Astrocyte (in vitro differentiated cells and primary cell): ENCODE measurements around the gene FBLN2. TPM values are rescaled to one million over a fixed set of nuclear protein-coding genes. Genes with fewer than 3 reads are reported as not detected.

Source experiments
- DNase-seq: peaks from one replicate; pipeline ENCODE4 v3.0.0-alpha.2; 2010; ENCODE audit warnings: low read depth
- FAIRE-seq: peaks from 2 replicates; lab custom pipeline; 2011; peaks lifted over from hg19 to GRCh38; lab: Jason Lieb, UNC
- H2AFZ ChIP-seq: 2 replicates; pipeline ENCODE4 v1.6.0; 2012; ENCODE audit warnings: low read depth, low read length, inconsistent platforms
- H3K27ac ChIP-seq: 2 replicates; pipeline ENCODE4 v1.5.1; 2011; ENCODE audit warnings: low read depth, low read length, inconsistent platforms
- H3K27me3 ChIP-seq: 2 replicates; pipeline ENCODE4 v1.6.0; 2011; ENCODE audit warnings: low read length, inconsistent platforms; ENCODE audit not compliant: insufficient read depth
- H3K36me3 ChIP-seq: 2 replicates; pipeline ENCODE4 v1.5.1; 2011; ENCODE audit warnings: low read length, inconsistent platforms; ENCODE audit not compliant: insufficient read depth
- H3K4me1 ChIP-seq: 2 replicates; pipeline ENCODE4 v1.5.1; 2011; ENCODE audit warnings: low read length, inconsistent platforms; ENCODE audit not compliant: insufficient read depth
- H3K4me2 ChIP-seq: 2 replicates; pipeline ENCODE4 v1.6.0; 2012; ENCODE audit warnings: low read length, inconsistent platforms
- H3K4me3 ChIP-seq: 2 replicates; pipeline ENCODE4 v1.5.1; 2011; ENCODE audit warnings: low read depth, mild to moderate bottlenecking, low read length, inconsistent platforms; ENCODE audit not compliant: insufficient read depth
- H3K79me2 ChIP-seq: 2 replicates; pipeline ENCODE4 v1.6.0; 2012; ENCODE audit warnings: mild to moderate bottlenecking, low read length, inconsistent platforms; ENCODE audit not compliant: insufficient read depth
- H3K9ac ChIP-seq: 2 replicates; pipeline ENCODE4 v1.6.0; 2012; ENCODE audit warnings: mild to moderate bottlenecking, low read length, inconsistent platforms
- H3K9me3 ChIP-seq: 2 replicates; pipeline ENCODE4 v1.5.1; 2012; ENCODE audit warnings: low read depth, mild to moderate bottlenecking, low read length, inconsistent platforms; ENCODE audit not compliant: insufficient read depth
- H4K20me1 ChIP-seq: 2 replicates; pipeline ENCODE4 v1.6.0; 2012; ENCODE audit warnings: low read length, inconsistent platforms; ENCODE audit not compliant: insufficient read depth
- H3K27ac Mint-ChIP-seq: one replicate; pipeline ENCODE4 v1.8.0; 2021; ENCODE audit warnings: mild to moderate bottlenecking, mixed read lengths; ENCODE audit not compliant: unreplicated experiment
- H3K27me3 Mint-ChIP-seq: one replicate; pipeline ENCODE4 v1.8.0; 2021; ENCODE audit warnings: low read depth, mixed read lengths; ENCODE audit not compliant: unreplicated experiment
- H3K36me3 Mint-ChIP-seq: one replicate; pipeline ENCODE4 v1.8.0; 2021; ENCODE audit warnings: low read depth, mixed read lengths; ENCODE audit not compliant: unreplicated experiment
- H3K4me1 Mint-ChIP-seq: one replicate; pipeline ENCODE4 v1.8.0; 2021; ENCODE audit warnings: low read depth, mixed read lengths; ENCODE audit not compliant: unreplicated experiment
- H3K4me3 Mint-ChIP-seq: one replicate; pipeline ENCODE4 v1.8.0; 2021; ENCODE audit warnings: mild to moderate bottlenecking, moderate library complexity, mixed read lengths; ENCODE audit not compliant: unreplicated experiment
- H3K9me3 Mint-ChIP-seq: one replicate; pipeline ENCODE4 v1.8.0; 2021; ENCODE audit warnings: mild to moderate bottlenecking, mixed read lengths; ENCODE audit not compliant: unreplicated experiment
- CTCF ChIP-seq: IDR thresholded peaks from 2 replicates; pipeline ENCODE4 v1.5.1; 2011; ENCODE audit warnings: low read depth, mild to moderate bottlenecking, inconsistent platforms, low read length, moderate library complexity; ENCODE audit not compliant: insufficient read depth
- EZH2 ChIP-seq: IDR thresholded peaks from 2 replicates; pipeline ENCODE4 v1.6.1; 2012; ENCODE audit warnings: mild to moderate bottlenecking, low read length, inconsistent platforms; ENCODE audit not compliant: insufficient read depth
- total RNA-seq: library from RNA; stranded (reverse); gene quantifications from 2 replicates; pipeline ENCODE4 v1.2.1, GENCODE V29; 2021

The FBLN2 gene
- total RNA-seq, 1 donor from 2014 or later = 36.6 TPM

- Histone ChIP-seq H3K4me1 (no peaks in the 10 kb centered on the region), H3K4me2 (no peak overlapping the region), H3K79me2 (no peaks in the 10 kb centered on the region), H3K4me3 (no peak overlapping the region), H2AFZ (no peak overlapping the region), H3K27me3 (peaks cover 13% of the 10 kb centered on the region), H3K9ac (no peak overlapping the region), H3K36me3 (no peaks in the 10 kb centered on the region), H4K20me1 (no peaks in the 10 kb centered on the region), H3K9me3 (no peaks in the 10 kb centered on the region), H3K27ac (no peak overlapping the region)
- Mint-ChIP-seq H3K36me3 (no peaks in the 10 kb centered on the region), H3K4me3 (no peak overlapping the region), H3K9me3 (no peaks in the 10 kb centered on the region), H3K27ac (no peak overlapping the region), H3K27me3 (peaks cover 30% of the 10 kb centered on the region), H3K4me1 (no peaks in the 10 kb centered on the region)
- TF ChIP-seq EZH2 (no peak), CTCF (no peak)
- no peak for FAIRE-seq
- no peak for DNase-seq
Measured at GRCh38 chr3:13665582-13666226, 116.8 kb downstream of the FBLN2 start.

- TF ChIP-seq EZH2 (no peak), CTCF (no peak)
- Histone ChIP-seq H3K36me3 (no peaks in the 10 kb centered on the region), H2AFZ (no peak overlapping the region), H3K27ac (no peak overlapping the region), H3K9me3 (no peaks in the 10 kb centered on the region), H4K20me1 (no peaks in the 10 kb centered on the region), H3K4me3 (no peak overlapping the region), H3K79me2 (no peaks in the 10 kb centered on the region), H3K4me1 (no peaks in the 10 kb centered on the region), H3K4me2 (no peak overlapping the region), H3K27me3 (peaks cover 13% of the 10 kb centered on the region), H3K9ac (no peak overlapping the region)
- H3K36me3 Mint-ChIP-seq = no peaks in the 10 kb centered on the region
- H3K27ac Mint-ChIP-seq = no peak overlapping the region
- H3K4me3 Mint-ChIP-seq = no peak overlapping the region
- no peaks in the 10 kb centered on the region for H3K4me1 Mint-ChIP-seq
- H3K9me3 Mint-ChIP-seq = no peaks in the 10 kb centered on the region
- DNase-seq (no peak), FAIRE-seq (no peak)
- H3K27me3 Mint-ChIP-seq = peaks cover 27% of the 10 kb centered on the region
Measured at GRCh38 chr3:13666227-13666619, 117.3 kb downstream of the FBLN2 start.
